Retinal pigment epithelial cell (primary cell): ENCODE results near the gene FAM20B.
"Not testable (repeated sequence)": the region's sequence is repeated elsewhere in the genome, so short reads cannot be mapped to it uniquely, and the experiment has no call there.

Experiments used
- DNase-seq: peaks from one replicate; pipeline ENCODE4 v3.0.0-alpha.2; 2010; ENCODE audit warnings: low read depth
- H3K4me3 ChIP-seq: 2 replicates; pipeline ENCODE4 v1.5.1; 2011; ENCODE audit warnings: mild to moderate bottlenecking, low read length, control low read depth, moderate library complexity
- TF ChIP-seq, protein P1 (sequence below): conservative IDR thresholded peaks from 2 replicates; pipeline ENCODE4 v1.5.1; 2011; ENCODE audit warnings: low read depth, low read length, control low read depth, inconsistent platforms

Gene FAM20B

DNA sequence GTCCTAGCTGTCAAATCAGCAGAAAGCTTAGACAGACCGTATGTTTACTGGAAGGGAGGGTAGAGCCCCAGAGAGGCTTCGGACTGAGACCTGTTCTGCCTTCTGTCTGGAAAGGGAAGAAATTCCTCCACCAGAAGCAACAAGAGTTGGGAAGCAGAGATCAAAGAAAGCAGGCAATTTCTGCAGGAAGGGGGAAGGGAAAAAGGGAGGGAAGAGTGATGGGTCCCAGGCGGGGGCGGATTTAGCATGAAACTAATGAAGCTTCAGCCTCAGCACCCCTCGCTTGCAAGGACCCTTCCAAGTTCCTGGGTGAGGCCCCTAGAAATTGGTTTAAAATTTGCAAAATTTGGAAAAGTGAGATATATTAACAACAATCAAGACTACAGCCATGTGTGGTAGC is 26.6 kb upstream of the FAM20B start:
- no peak overlapping the region for H3K4me3 ChIP-seq
- DNase-seq = no peak
- TF ChIP-seq, protein P1, sequence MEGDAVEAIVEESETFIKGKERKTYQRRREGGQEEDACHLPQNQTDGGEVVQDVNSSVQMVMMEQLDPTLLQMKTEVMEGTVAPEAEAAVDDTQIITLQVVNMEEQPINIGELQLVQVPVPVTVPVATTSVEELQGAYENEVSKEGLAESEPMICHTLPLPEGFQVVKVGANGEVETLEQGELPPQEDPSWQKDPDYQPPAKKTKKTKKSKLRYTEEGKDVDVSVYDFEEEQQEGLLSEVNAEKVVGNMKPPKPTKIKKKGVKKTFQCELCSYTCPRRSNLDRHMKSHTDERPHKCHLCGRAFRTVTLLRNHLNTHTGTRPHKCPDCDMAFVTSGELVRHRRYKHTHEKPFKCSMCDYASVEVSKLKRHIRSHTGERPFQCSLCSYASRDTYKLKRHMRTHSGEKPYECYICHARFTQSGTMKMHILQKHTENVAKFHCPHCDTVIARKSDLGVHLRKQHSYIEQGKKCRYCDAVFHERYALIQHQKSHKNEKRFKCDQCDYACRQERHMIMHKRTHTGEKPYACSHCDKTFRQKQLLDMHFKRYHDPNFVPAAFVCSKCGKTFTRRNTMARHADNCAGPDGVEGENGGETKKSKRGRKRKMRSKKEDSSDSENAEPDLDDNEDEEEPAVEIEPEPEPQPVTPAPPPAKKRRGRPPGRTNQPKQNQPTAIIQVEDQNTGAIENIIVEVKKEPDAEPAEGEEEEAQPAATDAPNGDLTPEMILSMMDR = no peak

DNA sequence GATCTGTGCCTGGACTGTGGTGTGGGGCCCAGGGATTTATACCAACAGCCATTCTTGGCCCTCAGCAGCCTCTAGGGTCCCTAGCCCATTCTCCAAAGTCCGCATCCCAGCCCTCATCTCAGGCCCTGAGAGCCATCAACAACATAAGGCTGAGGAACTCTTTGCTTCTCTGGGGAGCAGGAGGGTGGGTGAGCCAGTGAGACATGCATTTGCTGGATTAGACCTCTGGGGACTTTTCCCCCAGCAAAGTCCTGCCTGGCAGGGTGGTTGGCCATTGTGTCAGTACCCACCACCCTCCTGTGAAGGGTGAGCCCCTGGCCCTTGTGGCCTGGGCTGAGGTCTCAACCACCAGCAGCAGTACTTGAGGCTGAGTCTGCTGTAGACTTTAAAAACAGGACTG is 24.2 kb upstream of the FAM20B start:
- TF ChIP-seq, protein P1 = no peak
- no peak overlapping the region for H3K4me3 ChIP-seq
- no peak for DNase-seq

DNA sequence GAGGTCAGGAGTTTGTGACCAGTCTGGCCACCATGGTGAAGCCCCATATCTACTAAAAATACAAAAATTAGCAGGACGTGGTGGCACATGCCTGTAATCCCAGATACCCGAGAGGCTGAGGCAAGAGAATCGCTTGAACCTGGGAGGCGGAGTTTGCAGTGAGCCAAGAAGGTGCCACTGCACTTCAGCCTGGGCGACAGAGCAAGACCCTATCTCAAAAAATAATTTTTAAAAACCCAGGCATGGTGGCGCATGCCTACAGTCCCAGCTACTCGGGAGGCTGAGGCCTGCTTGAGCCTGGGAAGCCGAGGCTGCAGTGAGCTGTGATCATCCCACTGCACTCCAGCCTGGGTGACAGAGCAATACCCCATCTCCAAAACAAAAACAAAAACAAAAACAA is 23.6 kb upstream of the FAM20B start:
- not testable (repeated sequence) for H3K4me3 ChIP-seq, DNase-seq

DNA sequence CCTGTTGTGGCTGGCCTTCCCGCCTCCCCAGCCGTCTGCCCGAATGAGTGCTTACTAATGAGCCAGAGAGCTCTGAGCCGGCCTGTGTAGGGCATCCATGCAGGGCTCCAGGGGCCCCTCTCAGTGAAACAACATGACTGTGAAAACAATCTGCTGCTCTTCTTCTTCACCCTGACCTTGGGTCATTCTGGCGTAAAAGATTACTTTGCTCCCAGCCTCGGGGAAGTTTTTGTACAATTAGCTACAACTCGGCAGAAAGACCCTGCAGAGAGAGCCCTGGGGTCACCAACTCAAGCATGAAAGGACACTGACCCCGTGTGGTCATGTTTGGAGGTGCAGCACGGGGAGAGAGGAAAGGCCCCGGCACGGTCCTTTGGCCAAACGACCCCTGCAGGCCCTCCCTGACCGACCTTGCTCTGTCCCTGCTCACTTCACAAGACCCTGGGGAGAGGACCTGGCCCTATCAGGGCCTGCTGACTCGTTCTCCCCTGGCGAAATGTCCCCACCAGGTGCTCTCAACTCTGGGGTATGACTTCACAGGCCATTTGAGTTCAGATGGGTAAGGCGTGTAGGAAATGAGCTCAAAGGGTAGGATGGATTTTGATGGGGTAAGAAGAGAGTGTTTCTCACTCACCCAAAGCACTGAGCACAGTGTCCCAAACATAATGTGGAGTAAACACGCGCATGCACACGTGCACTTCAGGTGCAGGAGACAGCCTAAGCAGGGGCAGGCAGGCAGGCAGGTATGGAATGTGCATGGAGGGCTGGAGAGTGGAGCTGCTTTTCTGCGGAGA is 22.9 kb upstream of the FAM20B start:
- no peak for DNase-seq
- peak overlapping the region; percentile 28 for H3K4me3 ChIP-seq
- TF ChIP-seq, protein P1 = peak; percentile 96

DNA sequence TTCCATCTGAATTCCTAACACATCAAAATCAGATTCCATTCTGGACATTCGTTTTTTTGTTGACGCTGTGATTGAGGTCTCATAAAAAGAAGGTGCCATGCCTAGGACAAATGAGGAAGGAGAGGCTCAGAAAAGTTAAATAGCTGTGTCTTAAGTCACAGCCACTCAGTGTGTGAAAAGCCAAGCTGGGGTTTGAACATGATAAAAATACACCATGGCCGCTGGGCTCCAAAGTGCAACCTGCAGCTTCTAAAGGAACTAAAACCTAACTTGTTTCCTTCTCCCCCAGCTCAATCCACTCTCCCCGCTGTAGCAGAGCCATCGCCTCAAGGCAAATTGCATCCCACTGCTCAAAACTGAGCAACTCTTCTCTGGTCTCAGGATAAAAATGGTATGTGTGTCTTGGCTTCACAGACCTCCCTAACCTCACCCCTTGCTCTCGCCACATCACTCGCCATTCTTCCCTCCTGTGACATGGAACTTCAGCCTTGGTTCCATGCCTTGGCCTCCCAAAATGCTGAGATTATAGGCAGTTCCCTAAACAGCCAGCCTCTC is 22.1 kb upstream of the FAM20B start:
- H3K4me3 ChIP-seq = no peak overlapping the region
- DNase-seq = no peak
- TF ChIP-seq, protein P1 = no peak

DNA sequence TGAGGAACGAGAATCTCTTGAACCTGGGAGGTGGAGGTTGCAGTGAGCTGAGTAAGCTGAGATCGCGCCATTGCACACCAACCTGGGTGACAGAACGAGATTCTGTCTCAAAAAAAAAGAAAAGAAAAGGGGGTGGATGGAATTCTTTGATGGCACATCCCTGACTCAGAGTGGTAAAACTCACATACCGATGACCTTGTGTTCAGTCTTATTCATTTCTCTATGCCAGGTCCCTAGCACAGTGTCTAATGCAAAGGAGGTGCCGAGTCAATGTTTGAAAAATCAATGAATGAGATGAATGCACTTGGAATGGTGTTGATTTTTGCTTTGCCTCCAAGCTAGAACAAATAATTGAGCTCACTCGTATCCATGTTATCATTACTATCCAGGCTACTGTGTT is 18.5 kb upstream of the FAM20B start:
- no peak overlapping the region for H3K4me3 ChIP-seq
- TF ChIP-seq, protein P1 = no peak
- no peak for DNase-seq

DNA sequence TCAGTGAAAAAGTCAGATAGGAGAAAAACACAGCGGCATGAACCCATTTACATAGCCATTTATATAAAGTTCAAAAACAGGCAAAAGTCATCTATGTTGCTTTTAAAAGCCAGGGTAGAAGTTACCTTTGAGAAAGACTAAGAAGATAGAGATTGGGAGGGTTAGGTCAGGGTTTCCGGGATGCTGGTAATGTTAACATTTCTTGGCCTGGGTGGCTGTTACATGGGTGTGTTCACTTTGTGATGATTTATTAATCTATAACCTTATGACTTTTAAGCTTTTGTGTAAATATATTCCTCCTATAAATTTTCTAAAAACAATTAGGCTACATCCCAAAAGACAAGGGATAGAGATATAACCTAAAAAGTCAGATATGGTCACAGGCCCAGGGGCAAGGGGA is 15.0 kb upstream of the FAM20B start:
- TF ChIP-seq, protein P1 = no peak
- no peak for DNase-seq
- H3K4me3 ChIP-seq = no peak overlapping the region
